ENCODE measurements around the gene AFF4.
"Not testable (repeated sequence)": the region's sequence is repeated elsewhere in the genome, so short reads cannot be mapped to it uniquely, and the experiment has no call there.

Gene AFF4

GRCh38 chr5:132953710-132954109 is 9.7 kb downstream of the AFF4 start:
- no peak for DNase-seq (ENCODE audit: low read depth in 2 of 2)

GRCh38 chr5:132952829-132953228 is 10.6 kb downstream of the AFF4 start:
- no peak for DNase-seq (ENCODE audit: low read depth in 2 of 2)

- no peak for DNase-seq (ENCODE audit: low read depth in 2 of 2)
Measured at GRCh38 chr5:132951897-132952296, 11.5 kb downstream of the AFF4 start.

- no peak for DNase-seq (ENCODE audit: low read depth in 2 of 2)
Measured at GRCh38 chr5:132949136-132949535, 14.3 kb downstream of the AFF4 start.

GRCh38 chr5:132947671-132948070 is 15.8 kb downstream of the AFF4 start:
- DNase-seq (ENCODE audit: low read depth in 2 of 2), result no peak

- DNase-seq (ENCODE audit: low read depth in 2 of 2), result not testable (repeated sequence)
Measured at GRCh38 chr5:132945315-132945714, 18.1 kb downstream of the AFF4 start.

GRCh38 chr5:132943362-132944022 is 19.9 kb downstream of the AFF4 start:
- no peak for DNase-seq (ENCODE audit: low read depth in 2 of 2)

- DNase-seq (ENCODE audit: low read depth in 2 of 2), result no peak
Measured at GRCh38 chr5:132941331-132941730, 22.1 kb downstream of the AFF4 start.

- no peak for DNase-seq (ENCODE audit: low read depth in 2 of 2)
Measured at GRCh38 chr5:132928062-132928407, 35.4 kb downstream of the AFF4 start.

- DNase-seq (ENCODE audit: low read depth in 2 of 2), result no peak
Measured at GRCh38 chr5:132927355-132928061, 35.9 kb downstream of the AFF4 start.

GRCh38 chr5:132926437-132926836 is 37.0 kb downstream of the AFF4 start:
- no peak for DNase-seq (ENCODE audit: low read depth in 2 of 2)

- DNase-seq (ENCODE audit: low read depth in 2 of 2), result no peak
Measured at GRCh38 chr5:132916086-132916485, 47.3 kb downstream of the AFF4 start.

- no peak for DNase-seq (ENCODE audit: low read depth in 2 of 2)
Measured at GRCh38 chr5:132915681-132916080, 47.8 kb downstream of the AFF4 start.

GRCh38 chr5:132909702-132910101 is 53.7 kb downstream of the AFF4 start:
- no peak for DNase-seq (ENCODE audit: low read depth in 2 of 2)

GRCh38 chr5:132907161-132907560 is 56.3 kb downstream of the AFF4 start:
- no peak for DNase-seq (ENCODE audit: low read depth in 2 of 2)

- DNase-seq (ENCODE audit: low read depth in 2 of 2), result no peak
Measured at GRCh38 chr5:132905938-132906337, 57.5 kb downstream of the AFF4 start.

- no peak for DNase-seq (ENCODE audit: low read depth in 2 of 2)
Measured at GRCh38 chr5:132901730-132902129, 61.7 kb downstream of the AFF4 start.

GRCh38 chr5:132901036-132901435 is 62.4 kb downstream of the AFF4 start:
- DNase-seq (ENCODE audit: low read depth in 2 of 2), result no peak

GRCh38 chr5:132898094-132898493 is 65.3 kb downstream of the AFF4 start:
- DNase-seq (ENCODE audit: low read depth in 2 of 2), result no peak

- DNase-seq (ENCODE audit: low read depth in 2 of 2), result no peak
Measured at GRCh38 chr5:132896685-132897084, 66.7 kb downstream of the AFF4 start.

GRCh38 chr5:132895719-132896305 is 67.6 kb downstream of the AFF4 start:
- no peak for DNase-seq (ENCODE audit: low read depth in 2 of 2)

- DNase-seq (ENCODE audit: low read depth in 2 of 2), result no peak
Measured at GRCh38 chr5:132890817-132891216, 72.6 kb downstream of the AFF4 start.

GRCh38 chr5:132889501-132889900 is 73.9 kb downstream of the AFF4 start:
- no peak for DNase-seq (ENCODE audit: low read depth in 2 of 2)
